Measurements from ENCODE around the gene MRTFA. TPM values are rescaled to one million over a fixed set of nuclear protein-coding genes. Genes with fewer than 3 reads are reported as not detected.

MRTFA gene
- polyA plus RNA-seq, 1 of the 3 experiments (the other 2 are of a cell fraction) = 5.8 TPM

DNA sequence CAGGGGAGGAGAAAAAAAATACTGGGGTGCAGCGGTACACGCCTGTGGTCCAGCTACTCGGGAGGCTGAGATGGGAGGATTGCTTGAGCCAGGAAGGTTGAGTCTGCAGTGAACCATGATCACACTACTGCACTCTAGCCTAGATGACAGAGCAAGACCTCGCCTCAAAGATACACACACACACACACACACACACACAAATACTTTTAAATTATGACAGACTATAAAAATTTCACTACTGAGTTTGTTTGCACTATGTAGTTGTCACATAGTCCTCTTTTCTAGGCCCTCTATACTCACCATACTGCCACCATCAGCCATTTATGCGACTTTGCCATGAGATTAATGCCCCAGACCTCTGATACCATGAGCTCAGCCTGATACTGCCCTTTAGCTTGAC lies 109.6 kb downstream of the MRTFA start:
- no peaks in the 10 kb centered on the region for H3K27me3 ChIP-seq (ENCODE audit: insufficient read depth)
- H3K4me2 ChIP-seq = no peak overlapping the region
- no peak overlapping the region for H2AFZ ChIP-seq (ENCODE audit: low read depth)
- no peak for DNase-seq
- TF ChIP-seq RAD21 (IDR thresholded peaks at IDR 0.05; ENCODE audit: low read length) (no peak), NFIC (IDR thresholded peaks at IDR 0.05; ENCODE audit: borderline replicate concordance) (no peak), NRF1 (IDR thresholded peaks at IDR 0.05; ENCODE audit: low read depth, low read length) (no peak), EP300 (IDR thresholded peaks at IDR 0.05; ENCODE audit: borderline replicate concordance in 1 of 2, low read depth in 1 of 2, low read length in 1 of 2) (no peak), ELF1 (IDR thresholded peaks at IDR 0.05) (no peak), POLR2AphosphoS5 (IDR thresholded peaks at IDR 0.05; ENCODE audit: low read depth, low read length) (no peak), TAF1 (IDR thresholded peaks at IDR 0.05; ENCODE audit: borderline replicate concordance, low read depth, low read length) (no peak), REST (IDR thresholded peaks at IDR 0.05; ENCODE audit: low read depth, low read length) (no peak), YY1 (IDR thresholded peaks at IDR 0.05; ENCODE audit: low read depth) (no peak)
- TF ChIP-seq, protein P1, sequence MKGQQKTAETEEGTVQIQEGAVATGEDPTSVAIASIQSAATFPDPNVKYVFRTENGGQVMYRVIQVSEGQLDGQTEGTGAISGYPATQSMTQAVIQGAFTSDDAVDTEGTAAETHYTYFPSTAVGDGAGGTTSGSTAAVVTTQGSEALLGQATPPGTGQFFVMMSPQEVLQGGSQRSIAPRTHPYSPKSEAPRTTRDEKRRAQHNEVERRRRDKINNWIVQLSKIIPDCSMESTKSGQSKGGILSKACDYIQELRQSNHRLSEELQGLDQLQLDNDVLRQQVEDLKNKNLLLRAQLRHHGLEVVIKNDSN (IDR thresholded peaks at IDR 0.05; ENCODE audit: borderline replicate concordance, low read depth) = no peak
- no peaks in the 10 kb centered on the region for H3K36me3 ChIP-seq (replicated peaks in 1 of 2; ENCODE audit: control insufficient read depth in 1 of 2, insufficient read depth in 2 of 2, low read length in 1 of 2)
- H3K4me1 ChIP-seq (ENCODE audit: control insufficient read depth in 1 of 2, insufficient read depth in 2 of 2, low read depth in 1 of 2, low read length in 1 of 2) = peaks cover 3 to 6% of the 10 kb centered on the region in 2 experiments; a peak in 3 of 4 replicates
- peaks cover 13% of the 10 kb centered on the region for H3F3A ChIP-seq (replicated peaks; ENCODE audit: insufficient read depth)
- no peaks in the 10 kb centered on the region for H3K9me3 ChIP-seq
- ChIA-PET CTCF (interaction anchor here (1.2 to 2.5 kb wide), 3 partner anchors 25 to 119 kb away, joined by 4 to 15 read pairs (median 4); no protein-coding TSS in a partner anchor), POLR2A (no interaction called here)
- no peak overlapping the region for H3K9ac ChIP-seq
- WGBS (ENCODE audit: low lambda C conversion rate) = 93% methylated on average over 4 of the region's 5 CpGs
- H3K79me2 ChIP-seq (ENCODE audit: insufficient read depth) = peaks cover 94% of the 10 kb centered on the region
- H3K9me2 ChIP-seq = no peaks in the 10 kb centered on the region
- H3K4me3 ChIP-seq (ENCODE audit: low read depth in 2 of 2, low read length in 1 of 2) = no peak overlapping the region
- H3K27ac ChIP-seq (ENCODE audit: low read depth in 2 of 2, low read length in 1 of 2) = peak overlapping the region in 1 of 2 experiments; percentile 89; a peak in 2 of 4 replicates
- H4K20me1 ChIP-seq (ENCODE audit: insufficient read depth) = no peaks in the 10 kb centered on the region

GRCh38 chr22:40525250-40525884 lies 111.2 kb downstream of the MRTFA start:
- no peak overlapping the region for H3K9ac ChIP-seq
- CTCF ChIA-PET = interaction anchor here (0.8 to 2.7 kb wide), 13 partner anchors 8 to 125 kb away, joined by 3 to 15 read pairs (median 4); partner anchors contain the start of gene MRTFA
- POLR2A ChIA-PET = no interaction called here
- no peaks in the 10 kb centered on the region for H3K27me3 ChIP-seq (ENCODE audit: insufficient read depth)
- H3K79me2 ChIP-seq (ENCODE audit: insufficient read depth) = peaks cover 94% of the 10 kb centered on the region
- no peak overlapping the region for H2AFZ ChIP-seq (ENCODE audit: low read depth)
- no peak overlapping the region; a peak in 1 of 4 replicates for H3K4me3 ChIP-seq (ENCODE audit: low read depth in 2 of 2, low read length in 1 of 2)
- H3K4me2 ChIP-seq = no peak overlapping the region
- no peaks in the 10 kb centered on the region for H3K4me1 ChIP-seq (ENCODE audit: control insufficient read depth in 1 of 2, insufficient read depth in 2 of 2, low read depth in 1 of 2, low read length in 1 of 2)
- H3K27ac ChIP-seq (ENCODE audit: low read depth in 2 of 2, low read length in 1 of 2) = peak overlapping the region in 1 of 2 experiments; percentile 89; a peak in 1 of 4 replicates
- DNase-seq = no peak
- H3F3A ChIP-seq (replicated peaks; ENCODE audit: insufficient read depth) = peaks cover 13% of the 10 kb centered on the region
- TF ChIP-seq USF2 (IDR thresholded peaks at IDR 0.05; ENCODE audit: borderline replicate concordance, low read depth, low read length) (no peak), RAD21 (IDR thresholded peaks at IDR 0.05; ENCODE audit: low read length) (peak; percentile 56), SIN3A (IDR thresholded peaks at IDR 0.05; ENCODE audit: borderline replicate concordance, low read depth, low read length) (no peak), YY1 (IDR thresholded peaks at IDR 0.05; ENCODE audit: low read depth) (no peak), RFX5 (IDR thresholded peaks at IDR 0.05; ENCODE audit: low read length) (no peak), RCOR1 (IDR thresholded peaks at IDR 0.05; ENCODE audit: low read length) (no peak), SMC3 (IDR thresholded peaks at IDR 0.05; ENCODE audit: low read depth, low read length) (peak; percentile 40), TCF12 (IDR thresholded peaks at IDR 0.05) (no peak)
- TF ChIP-seq, protein P2, sequence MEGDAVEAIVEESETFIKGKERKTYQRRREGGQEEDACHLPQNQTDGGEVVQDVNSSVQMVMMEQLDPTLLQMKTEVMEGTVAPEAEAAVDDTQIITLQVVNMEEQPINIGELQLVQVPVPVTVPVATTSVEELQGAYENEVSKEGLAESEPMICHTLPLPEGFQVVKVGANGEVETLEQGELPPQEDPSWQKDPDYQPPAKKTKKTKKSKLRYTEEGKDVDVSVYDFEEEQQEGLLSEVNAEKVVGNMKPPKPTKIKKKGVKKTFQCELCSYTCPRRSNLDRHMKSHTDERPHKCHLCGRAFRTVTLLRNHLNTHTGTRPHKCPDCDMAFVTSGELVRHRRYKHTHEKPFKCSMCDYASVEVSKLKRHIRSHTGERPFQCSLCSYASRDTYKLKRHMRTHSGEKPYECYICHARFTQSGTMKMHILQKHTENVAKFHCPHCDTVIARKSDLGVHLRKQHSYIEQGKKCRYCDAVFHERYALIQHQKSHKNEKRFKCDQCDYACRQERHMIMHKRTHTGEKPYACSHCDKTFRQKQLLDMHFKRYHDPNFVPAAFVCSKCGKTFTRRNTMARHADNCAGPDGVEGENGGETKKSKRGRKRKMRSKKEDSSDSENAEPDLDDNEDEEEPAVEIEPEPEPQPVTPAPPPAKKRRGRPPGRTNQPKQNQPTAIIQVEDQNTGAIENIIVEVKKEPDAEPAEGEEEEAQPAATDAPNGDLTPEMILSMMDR (IDR thresholded peaks at IDR 0.05) = peak; percentile 67
- H4K20me1 ChIP-seq (ENCODE audit: insufficient read depth) = no peaks in the 10 kb centered on the region
- no peaks in the 10 kb centered on the region for H3K36me3 ChIP-seq (replicated peaks in 1 of 2; ENCODE audit: control insufficient read depth in 1 of 2, insufficient read depth in 2 of 2, low read length in 1 of 2)
- H3K9me2 ChIP-seq = no peaks in the 10 kb centered on the region
- H3K9me3 ChIP-seq = no peaks in the 10 kb centered on the region
- 60% methylated on average over 6 of the region's 6 CpGs for WGBS (ENCODE audit: low lambda C conversion rate)

Measured in SK-N-SH (cell line).